Bone marrow (tissue), 2 donors: ENCODE data around the gene SLC6A17.

Experiments used
- DNase-seq, 2 donors: peaks; one replicate each; lab custom pipeline; 2025; lab: John Stamatoyannopoulos, UW

Gene SLC6A17

GRCh38 chr1:110205156-110205555, 54.9 kb downstream of the SLC6A17 start:
- DNase-seq = no peak

GRCh38 chr1:110205591-110206155, 55.4 kb downstream of the SLC6A17 start:
- no peak for DNase-seq

GRCh38 chr1:110206261-110206920, 56.1 kb downstream of the SLC6A17 start:
- no peak for DNase-seq

- peak; percentile 36 to 37 for DNase-seq
Observed at GRCh38 chr1:110207831-110208230, 57.5 kb downstream of the SLC6A17 start.

- DNase-seq = no peak
Observed at GRCh38 chr1:110208916-110209645, 58.8 kb downstream of the SLC6A17 start.

GRCh38 chr1:110209715-110210603, 59.7 kb downstream of the SLC6A17 start, which contains the start of gene KCNC4:
Gene KCNC4 (plus strand): TSS chr1:110210314. CDS start chr1:110211500, 1,186 bp downstream.
- peak; percentile 68 to 78 for DNase-seq

GRCh38 chr1:110210604-110211495, 60.6 kb downstream of the SLC6A17 start:
- peak; percentile 17 to 41 for DNase-seq

GRCh38 chr1:110211496-110212168, 61.3 kb downstream of the SLC6A17 start:
- peak in 1 of 2 donors; percentile 41 for DNase-seq

- DNase-seq = no peak
Observed at GRCh38 chr1:110212169-110213142, 62.2 kb downstream of the SLC6A17 start.

- no peak for DNase-seq
Observed at GRCh38 chr1:110213143-110213540, 62.8 kb downstream of the SLC6A17 start.

- no peak for DNase-seq
Observed at GRCh38 chr1:110214454-110215404, 64.4 kb downstream of the SLC6A17 start.

GRCh38 chr1:110215621-110216515, 65.6 kb downstream of the SLC6A17 start:
- DNase-seq = no peak

- DNase-seq = no peak
Observed at GRCh38 chr1:110216844-110217444, 66.7 kb downstream of the SLC6A17 start.

- DNase-seq = no peak
Observed at GRCh38 chr1:110218137-110218536, 67.8 kb downstream of the SLC6A17 start.

- DNase-seq = no peak
Observed at GRCh38 chr1:110218739-110219138, 68.4 kb downstream of the SLC6A17 start.

GRCh38 chr1:110220324-110220723, 70.0 kb downstream of the SLC6A17 start:
- DNase-seq = no peak

- DNase-seq = no peak
Observed at GRCh38 chr1:110221119-110221518, 70.8 kb downstream of the SLC6A17 start.
